H9 (cell line): ENCODE data around the gene HIGD1B. TPM values are rescaled to one million over a fixed set of nuclear protein-coding genes. Genes with fewer than 3 reads are reported as not detected.

ENCODE experiments used
- DNase-seq: peaks from one replicate; pipeline ENCODE4 v3.0.0-alpha.2; 2017
- H2AFZ ChIP-seq: one replicate; pipeline ENCODE4 v1.6.1; 2013; ENCODE audit warnings: mild to moderate bottlenecking, low read length, control low read depth, moderate library complexity
- H2AK5ac ChIP-seq: 2 replicates; pipeline ENCODE4 v1.6.1; 2013; ENCODE audit warnings: low read length, control low read depth, mixed read lengths; ENCODE audit not compliant: insufficient read length
- H2BK120ac ChIP-seq: one replicate; pipeline ENCODE4 v1.6.1; 2013; ENCODE audit warnings: low read depth, mild to moderate bottlenecking, low read length, control low read depth, inconsistent platforms; ENCODE audit not compliant: poor library complexity, severe bottlenecking
- H2BK12ac ChIP-seq: 2 replicates; pipeline ENCODE4 v1.6.1; 2013; ENCODE audit warnings: low read length, control low read depth, mixed read lengths, low read depth; ENCODE audit not compliant: insufficient read length
- H2BK15ac ChIP-seq: 2 replicates; pipeline ENCODE4 v1.6.1; 2013; ENCODE audit warnings: low read depth, low read length, control low read depth
- H2BK20ac ChIP-seq: one replicate; pipeline ENCODE4 v1.6.1; 2013; ENCODE audit warnings: low read depth, mild to moderate bottlenecking, low read length, control low read depth, inconsistent platforms; ENCODE audit not compliant: poor library complexity, severe bottlenecking
- H2BK5ac ChIP-seq: 2 replicates; pipeline ENCODE4 v1.6.1; 2013; ENCODE audit warnings: low read length, control low read depth, mixed read lengths; ENCODE audit not compliant: insufficient read length
- H3K14ac ChIP-seq: 2 replicates; pipeline ENCODE4 v1.6.1; 2013; ENCODE audit warnings: low read length, control low read depth; ENCODE audit not compliant: insufficient read depth
- H3K18ac ChIP-seq: 2 replicates; pipeline ENCODE4 v1.6.1; 2013; ENCODE audit warnings: low read depth, mild to moderate bottlenecking, mixed read lengths, low read length, control low read depth; ENCODE audit not compliant: insufficient read length
- H3K23ac ChIP-seq: 2 replicates; pipeline ENCODE4 v1.6.1; 2013; ENCODE audit warnings: low read length, control low read depth, mixed read lengths, low read depth; ENCODE audit not compliant: insufficient read length
- H3K23me2 ChIP-seq: 2 replicates; pipeline ENCODE4 v1.6.1; 2013; ENCODE audit warnings: low read depth, mild to moderate bottlenecking, mixed read lengths, low read length, control low read depth; ENCODE audit not compliant: insufficient read length, poor library complexity, severe bottlenecking
- H3K27ac ChIP-seq: 2 replicates; pipeline ENCODE4 v1.5.1; 2013; ENCODE audit warnings: low read length, control low read depth, mixed read lengths, low read depth; ENCODE audit not compliant: insufficient read length
- H3K27me3 ChIP-seq: 2 replicates; pipeline ENCODE4 v1.6.1; 2013; ENCODE audit warnings: low read length, control low read depth, inconsistent platforms; ENCODE audit not compliant: insufficient read depth
- H3K4ac ChIP-seq: 2 replicates; pipeline ENCODE4 v1.6.1; 2013; ENCODE audit warnings: low read depth, mild to moderate bottlenecking, control low read depth, inconsistent platforms, low read length, moderate library complexity
- H3K4me1 ChIP-seq: 2 replicates; pipeline ENCODE4 v1.6.1; 2013; ENCODE audit warnings: low read length, control low read depth, inconsistent platforms; ENCODE audit not compliant: insufficient read depth
- H3K4me2 ChIP-seq: 2 replicates; pipeline ENCODE4 v1.6.1; 2013; ENCODE audit warnings: low read length, control low read depth, mixed read lengths; ENCODE audit not compliant: insufficient read length, insufficient read depth
- H3K56ac ChIP-seq: 2 replicates; pipeline ENCODE4 v1.6.1; 2013; ENCODE audit warnings: low read depth, mild to moderate bottlenecking, mixed read lengths, low read length, control low read depth; ENCODE audit not compliant: insufficient read length
- H3K79me1 ChIP-seq: 2 replicates; pipeline ENCODE4 v1.6.1; 2013; ENCODE audit warnings: low read depth, mild to moderate bottlenecking, moderate library complexity, low read length, control low read depth, inconsistent platforms; ENCODE audit not compliant: insufficient read depth, poor library complexity, severe bottlenecking
- H3K79me2 ChIP-seq: 2 replicates; pipeline ENCODE4 v1.6.1; 2013; ENCODE audit warnings: low read length, control low read depth, inconsistent platforms; ENCODE audit not compliant: insufficient read depth
- H3K9ac ChIP-seq: 2 replicates; pipeline ENCODE4 v1.6.1; 2013; ENCODE audit warnings: low read length, control low read depth, mixed read lengths; ENCODE audit not compliant: insufficient read length; ENCODE audit errors: extremely low read depth
- H3K9me3 ChIP-seq: one replicate; pipeline ENCODE4 v1.6.1; 2013; ENCODE audit warnings: low read depth, low read length, inconsistent platforms; ENCODE audit not compliant: control insufficient read depth
- H3T11ph ChIP-seq: one replicate; pipeline ENCODE4 v1.6.1; 2013; ENCODE audit warnings: mild to moderate bottlenecking, low read length, control low read depth, inconsistent platforms
- H4K20me1 ChIP-seq: one replicate; pipeline ENCODE4 v1.6.1; 2013; ENCODE audit not compliant: control insufficient read depth, insufficient read length, insufficient read depth
- H4K5ac ChIP-seq: 2 replicates; pipeline ENCODE4 v1.6.1; 2013; ENCODE audit warnings: low read depth, mild to moderate bottlenecking, mixed read lengths, low read length, control low read depth; ENCODE audit not compliant: insufficient read length
- H4K8ac ChIP-seq: replicated peaks from 2 replicates; pipeline ENCODE4 v1.6.1; 2013; ENCODE audit warnings: low read length, control low read depth, mixed read lengths, low read depth; ENCODE audit not compliant: insufficient read length
- H4K91ac ChIP-seq: 2 replicates; pipeline ENCODE4 v1.6.1; 2013; ENCODE audit warnings: low read depth, mild to moderate bottlenecking, moderate library complexity, mixed read lengths, low read length, control low read depth; ENCODE audit not compliant: insufficient read length
- H3K27ac Mint-ChIP-seq, 3 experiments: 2 replicates in 2 of 3; 3 replicates in 1 of 3; pipeline ENCODE4 v1.8.0; 2020 to 2021; ENCODE audit warnings: mixed read lengths in 3 of 3, mild to moderate bottlenecking in 1 of 3, moderate library complexity in 1 of 3
- H3K27me3 Mint-ChIP-seq: 2 replicates; pipeline ENCODE4 v1.8.0; 2021; ENCODE audit warnings: low read depth, mild to moderate bottlenecking, moderate library complexity, mixed read lengths
- H3K36me3 Mint-ChIP-seq, 3 experiments: 2 replicates in 2 of 3; 3 replicates in 1 of 3; pipeline ENCODE4 v1.8.0; 2020 to 2021; ENCODE audit warnings: low read depth in 3 of 3, mixed read lengths in 3 of 3; ENCODE audit not compliant: insufficient read depth in 1 of 3
- H3K4me1 Mint-ChIP-seq, 2 experiments: 2 replicates each; pipeline ENCODE4 v1.8.0; 2020; ENCODE audit warnings: mixed read lengths in 2 of 2
- H3K4me3 Mint-ChIP-seq, 2 experiments: 2 replicates in 1 of 2; 3 replicates in 1 of 2; pipeline ENCODE4 v1.8.0; 2020 to 2021; ENCODE audit warnings: mild to moderate bottlenecking in 2 of 2, mixed read lengths in 2 of 2, moderate library complexity in 1 of 2
- H3K9me3 Mint-ChIP-seq, 2 experiments: 2 replicates in 1 of 2; 3 replicates in 1 of 2; pipeline ENCODE4 v1.8.0; 2020; ENCODE audit warnings: mild to moderate bottlenecking in 2 of 2, mixed read lengths in 2 of 2, moderate library complexity in 1 of 2
- CTCF ChIP-seq: fragments of 200-600 bp; sonication (generic); conservative IDR thresholded peaks from 3 replicates; pipeline ENCODE4 v1.8.0; 2021; ENCODE audit warnings: antibody characterized with exemption, mild to moderate bottlenecking
- WGBS: extraction: QIAGEN DNeasy Blood & Tissue Kit; methylation state at CpG from one replicate; pipeline ENCODE4 v1.1.7; 2013; ENCODE audit warnings: missing lambda C conversion rate, low lambda C conversion rate, mixed read lengths; ENCODE audit not compliant: insufficient read length; ENCODE audit errors: extremely low coverage; 5-methylcytosine and 5-hydroxymethylcytosine counted together
- total RNA-seq: library from RNA; stranded (reverse); gene quantifications from 2 replicates; pipeline ENCODE4 v1.2.1, GENCODE V29; 2021

Gene HIGD1B
- total RNA-seq, 1 experiment from 2014 or later = not detected

GRCh38 chr17:44884941-44885340 is 37.3 kb downstream of the HIGD1B start:
- H3K4me1 ChIP-seq = no peaks in the 10 kb centered on the region
- H3K14ac ChIP-seq = no peak overlapping the region
- no peak overlapping the region for H2BK20ac ChIP-seq
- H3K27me3 ChIP-seq = no peaks in the 10 kb centered on the region
- H3K79me1 ChIP-seq = peaks cover 4% of the 10 kb centered on the region
- H2BK12ac ChIP-seq = no peak overlapping the region
- no peak overlapping the region for H3K4ac ChIP-seq
- H2AFZ ChIP-seq = no peak overlapping the region
- no peak overlapping the region for H2AK5ac ChIP-seq
- no peak for DNase-seq
- no peak overlapping the region for H3K9ac ChIP-seq
- Mint-ChIP-seq H3K4me1 (no peaks in the 10 kb centered on the region), H3K27me3 (no peaks in the 10 kb centered on the region), H3K36me3 (peaks cover 34 to 60% (median 57%) of the 10 kb centered on the region in 3 experiments; a peak in 6 of 7 replicates), H3K27ac (no peak overlapping the region), H3K9me3 (no peaks in the 10 kb centered on the region), H3K4me3 (no peak overlapping the region)
- no peak overlapping the region for H4K5ac ChIP-seq
- H3K23me2 ChIP-seq = no peaks in the 10 kb centered on the region
- H3K4me2 ChIP-seq = no peak overlapping the region
- H3K79me2 ChIP-seq = no peaks in the 10 kb centered on the region
- TF ChIP-seq CTCF = no peak
- H3T11ph ChIP-seq = no peak overlapping the region
- H4K20me1 ChIP-seq = no peaks in the 10 kb centered on the region
- H3K56ac ChIP-seq = no peak overlapping the region
- H3K27ac ChIP-seq = no peak overlapping the region
- H3K18ac ChIP-seq = no peak overlapping the region
- no peak overlapping the region for H4K8ac ChIP-seq
- no peak overlapping the region for H2BK5ac ChIP-seq
- H2BK15ac ChIP-seq = no peak overlapping the region
- no peak overlapping the region for H2BK120ac ChIP-seq
- no peak overlapping the region for H3K23ac ChIP-seq
- no peaks in the 10 kb centered on the region for H3K9me3 ChIP-seq
- WGBS = no CpG with 5 or more reads among the region's 2 CpGs
- no peak overlapping the region for H4K91ac ChIP-seq
